ENCODE measurements around the gene RSPH3.

GRCh38 chr6:159045801-159046200 lies 45.8 kb upstream of the RSPH3 start:
- TF ChIP-seq CTCF (IDR thresholded peaks at IDR 0.05) (no peak), POLR2A (IDR thresholded peaks at IDR 0.05) (no peak)
